Fibroblast of peridontal ligament (primary cell): ENCODE measurements around the gene CTAG1B.
"Not testable (repeated sequence)": the region's sequence is repeated elsewhere in the genome, so short reads cannot be mapped to it uniquely, and the experiment has no call there.

Experiments
- DNase-seq: peaks from one replicate; pipeline ENCODE4 v3.0.0-alpha.2; 2010; ENCODE audit errors: extremely low read depth

Gene CTAG1B

DNA sequence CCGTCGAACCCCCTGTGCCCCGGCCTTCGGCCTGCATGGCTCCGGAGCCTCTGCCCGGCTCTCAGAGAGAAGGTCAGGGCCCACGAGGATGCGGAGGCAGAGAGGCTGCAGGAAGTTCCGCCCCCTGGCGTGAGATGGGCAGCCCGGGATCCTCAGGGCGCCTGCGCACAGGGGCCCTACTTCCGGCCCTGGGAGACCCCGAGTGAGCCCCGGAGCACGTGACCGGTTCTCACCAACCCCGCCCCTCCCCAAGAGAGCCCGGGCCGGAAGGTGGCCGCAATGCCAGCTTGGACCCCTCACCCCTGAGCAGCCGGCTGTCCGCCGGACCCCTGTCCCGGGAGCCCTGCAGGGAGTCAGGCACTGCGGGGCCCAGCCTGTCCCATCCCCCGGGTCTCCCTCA is at the start of gene CTAG1B:
Gene CTAG1B (minus strand): TSS at position 101 of the 400 bp plus-strand sequence. CDS start 64 bp downstream, at position 37.
- not testable (repeated sequence) for DNase-seq

DNA sequence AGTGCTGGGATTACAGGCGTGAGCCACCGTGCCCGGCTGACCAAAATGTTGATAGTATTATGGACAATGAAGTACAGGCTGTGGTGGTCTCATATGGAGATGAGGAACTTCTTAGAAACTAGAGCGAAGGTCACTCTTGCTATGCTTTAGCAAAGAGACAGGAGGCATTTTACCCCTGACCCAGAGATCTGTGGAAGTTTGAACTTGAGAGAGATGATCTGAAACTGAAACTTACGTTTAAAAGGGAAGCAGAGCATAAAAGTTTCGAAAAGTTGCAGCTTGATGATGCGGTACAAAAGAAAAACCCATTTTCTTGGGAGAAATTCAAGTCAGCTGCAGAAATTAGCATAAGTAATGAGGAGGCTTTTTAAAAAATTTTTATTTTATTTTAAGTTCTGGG is 42.8 kb upstream of the CTAG1B start:
- DNase-seq = no peak

DNA sequence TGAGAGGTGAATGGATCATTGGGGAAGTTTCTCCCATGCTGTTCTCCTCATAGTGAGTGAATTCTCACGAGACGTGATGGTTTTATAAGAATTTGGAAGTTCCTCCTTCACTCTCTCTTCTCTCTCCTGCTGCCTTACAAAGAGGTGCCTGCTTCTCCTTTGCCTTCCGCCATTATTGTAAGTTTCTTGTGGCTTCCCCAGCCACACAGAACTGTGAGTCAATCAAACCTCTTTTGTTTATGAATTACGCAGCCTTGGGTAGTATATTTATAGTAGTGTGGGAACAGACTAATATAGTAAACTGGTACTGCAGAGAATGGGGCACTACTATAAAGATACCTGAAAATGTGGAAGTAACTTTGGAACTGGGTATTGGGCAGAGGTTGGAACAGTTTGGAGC is 42.1 kb upstream of the CTAG1B start:
- no peak for DNase-seq

DNA sequence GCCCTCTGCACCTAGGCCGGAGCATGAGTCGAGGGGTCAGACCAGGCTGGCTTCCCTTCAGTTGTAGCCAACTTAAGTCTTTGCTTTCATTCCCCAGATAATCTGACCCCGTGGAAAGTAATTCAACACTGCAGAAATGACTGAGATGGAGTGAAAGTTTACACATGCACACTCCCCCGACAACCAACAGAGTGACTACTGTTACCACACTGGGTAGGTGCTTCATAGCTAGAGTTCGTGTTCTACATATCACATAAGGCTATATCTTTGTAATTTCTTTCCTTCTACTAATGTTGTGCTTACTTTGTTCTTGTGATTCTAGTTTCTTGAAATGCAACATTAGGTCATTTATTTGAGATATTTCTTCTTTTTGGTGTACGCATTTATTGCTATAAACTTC is 41.5 kb upstream of the CTAG1B start:
- DNase-seq = no peak

DNA sequence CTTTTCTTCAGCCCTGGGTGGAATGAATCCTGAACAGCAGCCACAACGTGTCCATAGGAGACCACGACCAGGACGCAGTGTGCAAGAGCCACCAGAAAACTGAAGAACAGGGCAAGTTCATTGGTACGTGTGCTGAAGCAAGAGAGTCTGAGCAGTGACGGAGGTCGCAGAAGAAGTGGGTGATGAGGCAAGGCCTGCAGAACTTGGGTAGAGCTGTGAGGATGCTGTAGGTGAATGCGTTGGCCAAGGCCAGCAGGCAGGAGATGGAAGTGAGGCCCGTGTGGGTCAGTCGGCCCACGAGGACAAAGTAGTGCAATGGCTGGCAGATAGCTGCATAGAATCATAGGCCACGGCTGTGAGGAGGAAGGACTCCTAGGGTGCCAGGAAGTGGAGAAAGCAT is 39.9 kb upstream of the CTAG1B start:
- DNase-seq = no peak

DNA sequence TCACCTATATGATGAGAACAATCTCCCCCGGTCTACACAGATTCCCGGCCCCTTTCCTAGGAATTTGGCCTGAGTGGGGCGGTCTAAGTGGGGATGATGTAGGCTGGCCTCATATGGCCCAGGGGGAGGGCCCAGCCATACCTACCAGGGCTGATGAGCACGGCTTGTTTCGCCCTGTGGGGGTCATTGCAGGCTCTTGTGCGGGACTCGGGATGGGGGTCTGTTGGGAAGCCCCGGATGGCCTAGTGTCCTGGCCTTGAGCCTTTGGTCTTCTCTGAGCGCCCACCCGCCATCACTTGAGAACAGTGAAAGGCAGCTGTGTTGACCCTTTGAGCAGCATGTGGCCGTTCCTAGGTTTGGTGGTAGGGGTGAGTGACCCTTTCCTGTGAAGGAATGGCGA is 39.1 kb upstream of the CTAG1B start:
- no peak for DNase-seq

DNA sequence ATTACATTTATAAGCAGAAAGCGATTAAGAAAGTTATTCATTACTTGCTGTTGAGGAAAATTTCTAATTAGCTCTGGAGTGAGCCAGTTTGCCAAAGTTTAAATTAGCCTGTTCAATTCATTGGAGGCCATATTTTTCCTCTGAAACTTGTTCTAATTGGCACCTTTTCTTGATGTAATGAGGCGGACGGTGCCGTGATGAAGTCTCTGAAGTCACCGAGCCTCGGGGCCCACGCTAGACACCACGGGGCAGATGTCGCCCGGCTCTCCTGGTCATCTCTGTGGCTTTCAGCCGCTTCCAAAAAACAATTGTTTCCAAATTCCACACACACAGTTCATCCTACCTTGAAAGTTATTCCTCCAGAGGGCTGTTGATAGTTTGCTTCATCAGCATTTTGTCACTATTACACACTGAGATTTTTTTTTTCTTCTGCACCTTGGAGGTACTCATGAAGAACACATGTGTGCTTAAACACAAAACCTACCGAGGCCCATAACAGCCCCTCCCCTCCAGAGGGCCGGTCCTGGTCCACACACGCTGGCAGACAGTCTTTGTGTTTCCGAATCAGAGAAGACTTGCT is 38.2 kb upstream of the CTAG1B start:
- no peak for DNase-seq

DNA sequence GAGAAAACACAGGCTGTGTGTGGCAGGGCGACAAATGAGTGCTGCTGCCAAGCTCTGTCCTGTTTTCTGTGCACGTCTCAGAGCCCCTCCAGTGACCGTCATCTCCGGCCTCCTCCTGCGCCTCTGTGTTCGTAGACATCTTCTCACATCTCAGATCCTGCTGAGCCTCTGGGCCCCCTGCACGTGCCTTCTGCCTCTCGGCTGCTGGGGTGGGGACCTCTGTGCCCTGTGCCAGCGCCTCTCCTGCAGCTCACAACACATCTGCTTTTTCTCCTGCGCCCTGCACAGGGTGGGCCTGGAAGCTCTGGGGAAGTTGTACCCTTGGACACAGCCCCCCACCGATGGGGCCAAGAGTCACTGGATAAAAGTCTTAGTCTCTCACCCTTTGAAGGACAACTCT is 36.7 kb upstream of the CTAG1B start:
- DNase-seq = no peak

DNA sequence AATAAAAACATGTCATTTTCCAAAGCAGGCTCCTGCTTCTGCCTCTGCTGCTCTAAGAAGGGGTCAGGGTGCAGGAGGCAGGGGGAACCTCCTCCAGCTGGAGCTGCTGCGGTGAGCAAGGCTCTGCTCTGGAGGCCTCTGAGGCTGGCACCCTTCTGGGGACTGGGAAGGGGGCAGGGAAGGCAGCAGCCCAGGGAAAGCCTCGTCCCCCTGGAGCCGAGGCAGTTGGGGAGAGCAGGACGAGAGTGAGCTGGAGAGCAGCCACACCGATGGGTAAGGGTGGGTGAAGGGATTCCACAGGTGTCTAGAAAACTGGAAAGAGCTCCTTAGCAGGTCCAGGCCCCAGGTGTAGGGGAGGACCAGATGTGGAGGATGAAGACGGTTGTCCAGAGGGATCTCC is 36.3 kb upstream of the CTAG1B start:
- no peak for DNase-seq

DNA sequence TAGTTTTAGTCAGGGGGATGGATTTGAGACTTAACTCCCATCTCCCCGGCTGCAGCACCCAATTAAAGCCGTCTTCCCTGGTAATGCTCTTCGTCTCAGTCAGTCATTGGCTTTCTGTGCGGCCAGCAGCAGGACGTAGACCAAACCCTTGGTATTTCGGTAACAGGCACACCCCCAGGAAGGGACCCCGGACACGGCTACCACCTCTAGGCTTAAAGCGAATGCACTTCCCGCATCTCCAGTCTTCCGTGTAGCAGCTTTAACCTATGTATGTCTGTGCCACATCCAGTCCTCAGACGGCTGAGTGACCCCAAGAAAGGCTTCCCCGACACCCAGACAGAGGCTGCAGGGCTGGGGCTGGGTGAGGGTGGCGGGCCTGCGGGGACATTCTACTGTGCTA is 35.8 kb upstream of the CTAG1B start:
- DNase-seq = no peak

DNA sequence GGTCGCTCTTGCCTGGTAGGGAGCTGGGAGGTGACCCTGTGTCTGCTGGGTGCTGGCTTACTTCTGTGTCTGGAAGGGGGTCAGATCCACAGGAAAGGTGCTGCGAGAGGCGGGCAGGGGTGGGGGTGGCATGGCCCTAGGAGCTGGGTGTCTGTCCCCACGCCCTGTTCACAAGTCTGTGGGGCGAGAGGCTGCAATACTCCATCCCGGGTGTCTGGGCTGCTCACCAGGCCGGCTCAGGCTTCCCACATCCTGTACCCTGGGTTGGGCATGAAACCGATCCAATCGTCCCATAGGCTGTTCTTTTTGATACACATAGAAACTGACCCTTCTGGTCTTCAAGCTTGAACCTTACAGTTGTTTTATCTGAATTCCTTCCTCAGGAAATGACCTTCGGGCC is 35.3 kb upstream of the CTAG1B start:
- no peak for DNase-seq

DNA sequence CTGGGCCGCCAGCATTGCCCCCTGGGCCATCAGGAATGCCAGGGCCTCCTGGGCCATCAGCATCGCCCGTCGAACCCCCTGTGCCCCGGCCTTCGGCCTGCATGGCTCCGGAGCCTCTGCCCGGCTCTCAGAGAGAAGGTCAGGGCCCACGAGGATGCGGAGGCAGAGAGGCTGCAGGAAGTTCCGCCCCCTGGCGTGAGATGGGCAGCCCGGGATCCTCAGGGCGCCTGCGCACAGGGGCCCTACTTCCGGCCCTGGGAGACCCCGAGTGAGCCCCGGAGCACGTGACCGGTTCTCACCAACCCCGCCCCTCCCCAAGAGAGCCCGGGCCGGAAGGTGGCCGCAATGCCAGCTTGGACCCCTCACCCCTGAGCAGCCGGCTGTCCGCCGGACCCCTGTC is 34.3 kb upstream of the CTAG1B start, which contains the start of gene CTAG2:
Gene CTAG2 (minus strand): TSS at position 167 of the 400 bp plus-strand sequence. CDS start 64 bp downstream, at position 103.
- not testable (repeated sequence) for DNase-seq

DNA sequence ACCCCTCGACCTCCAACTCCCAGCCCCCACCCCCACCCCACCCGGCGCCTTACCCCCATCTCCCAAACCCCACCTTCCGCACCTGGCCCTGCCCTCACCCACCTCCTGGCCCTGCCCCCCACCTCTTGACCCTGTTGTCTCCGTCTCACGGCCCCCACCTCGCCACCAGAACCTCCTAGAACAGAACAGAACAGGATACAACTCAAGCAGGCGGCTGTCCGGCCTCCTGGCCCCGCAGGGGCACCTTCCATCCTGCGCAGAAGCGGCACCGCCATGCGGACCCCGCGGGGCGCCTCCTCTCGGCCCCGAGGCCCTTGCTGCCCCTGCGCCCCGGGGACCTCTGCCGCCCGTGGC is 33.9 kb upstream of the CTAG1B start:
- DNase-seq = no peak

DNA sequence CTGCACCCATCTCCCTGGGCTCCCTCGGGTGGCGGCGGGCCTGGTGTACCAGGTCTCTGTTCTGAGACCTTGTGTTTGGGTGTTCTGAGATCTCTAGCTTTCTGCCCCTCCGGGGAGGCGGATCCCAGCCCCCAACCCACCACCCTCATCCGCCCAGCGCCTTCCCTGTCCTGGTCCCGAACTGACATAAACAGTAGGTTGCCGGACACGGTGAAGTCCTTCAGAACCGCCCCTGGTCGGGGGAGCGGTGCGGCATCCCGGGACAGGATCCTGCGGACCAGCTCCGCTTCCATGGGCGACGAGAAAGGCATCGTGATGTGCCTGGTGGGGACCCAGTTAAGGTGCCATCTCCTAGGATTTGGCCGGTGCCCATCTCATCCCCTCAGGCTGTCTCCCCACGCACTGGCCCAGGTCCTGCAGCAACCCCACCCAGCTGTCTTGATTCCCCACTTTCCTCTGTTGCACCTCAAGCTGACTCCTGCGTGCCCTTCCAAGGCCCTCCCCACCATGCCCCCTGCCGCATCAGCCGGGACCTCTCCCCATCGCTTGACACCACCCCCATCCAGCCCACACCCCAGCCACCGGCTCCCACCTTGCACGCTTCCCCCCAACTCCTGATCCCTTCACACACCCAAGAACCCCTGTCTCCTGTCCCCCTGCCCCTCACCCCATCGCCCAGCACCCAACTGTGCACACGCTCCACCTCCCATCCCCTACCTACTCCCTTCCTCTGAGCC is 33.4 kb upstream of the CTAG1B start:
- no peak for DNase-seq

DNA sequence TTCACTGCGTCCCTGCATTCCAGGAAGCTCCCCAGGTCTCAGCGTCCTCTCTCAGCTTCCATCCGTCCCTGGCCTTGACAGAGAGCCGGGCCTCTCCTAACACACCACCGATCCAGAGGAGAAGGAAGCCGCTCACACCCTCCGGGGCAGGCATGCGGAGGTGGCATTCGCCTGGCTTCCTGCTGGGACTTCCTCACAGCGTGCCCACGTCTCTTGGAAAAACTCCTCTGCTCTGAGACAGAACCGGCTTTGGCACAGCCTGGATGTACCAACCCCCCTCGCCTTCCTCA is 31.1 kb upstream of the CTAG1B start:
- no peak for DNase-seq

DNA sequence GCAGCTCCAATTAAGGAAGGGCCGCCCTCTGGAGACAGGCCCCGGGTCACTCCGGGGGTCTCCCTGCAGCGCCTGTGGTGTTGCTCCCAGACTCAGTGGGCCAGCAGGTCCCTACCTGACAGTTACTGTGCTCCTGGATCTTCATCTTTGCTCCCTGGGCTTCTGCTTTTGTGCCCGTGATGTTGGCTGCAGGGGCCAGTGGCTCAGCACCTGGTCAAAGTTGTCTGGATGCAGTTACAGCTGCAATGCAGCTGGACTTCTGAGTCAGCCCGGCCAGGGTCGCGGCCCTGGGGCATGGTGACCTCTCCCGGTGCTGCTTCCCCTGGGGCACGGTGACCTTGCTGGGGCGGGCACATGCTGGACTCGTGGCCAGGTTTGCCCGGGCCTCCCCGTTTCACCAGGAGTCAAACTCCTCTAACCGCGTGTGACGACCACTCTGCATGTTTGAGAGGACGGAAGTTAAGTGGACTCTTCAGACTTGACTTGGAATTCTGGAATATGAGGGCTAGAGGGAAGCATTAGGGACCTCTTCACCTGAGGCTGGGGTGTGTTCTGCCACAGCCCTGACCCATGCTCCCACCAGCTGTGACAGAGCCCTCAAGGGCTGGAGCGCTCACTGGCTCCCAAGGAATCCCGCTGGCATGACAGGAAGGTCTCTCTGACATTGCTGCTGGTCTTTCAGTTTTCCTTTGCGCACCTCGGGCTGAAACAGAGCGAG is 30.6 kb upstream of the CTAG1B start:
- DNase-seq = no peak

DNA sequence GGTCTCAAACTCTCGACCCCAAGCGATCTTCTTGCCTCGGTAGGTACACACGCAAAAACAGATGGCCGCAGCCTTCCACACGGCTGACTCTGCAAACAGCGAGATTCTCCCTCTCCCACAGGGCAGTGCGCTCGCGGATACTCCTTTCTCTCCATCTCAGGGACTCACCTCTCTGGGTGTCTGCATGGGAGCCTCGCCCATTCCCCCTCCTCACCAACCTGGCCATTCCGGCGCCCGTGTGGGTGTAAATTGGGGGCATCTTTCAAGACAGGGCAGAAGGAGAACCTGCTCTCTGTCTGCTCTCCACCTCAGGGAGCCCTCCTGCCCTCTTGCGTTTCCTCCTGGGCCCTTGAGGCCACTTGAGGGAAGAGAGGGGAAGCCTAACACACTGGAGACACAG is 29.8 kb upstream of the CTAG1B start:
- DNase-seq = no peak

DNA sequence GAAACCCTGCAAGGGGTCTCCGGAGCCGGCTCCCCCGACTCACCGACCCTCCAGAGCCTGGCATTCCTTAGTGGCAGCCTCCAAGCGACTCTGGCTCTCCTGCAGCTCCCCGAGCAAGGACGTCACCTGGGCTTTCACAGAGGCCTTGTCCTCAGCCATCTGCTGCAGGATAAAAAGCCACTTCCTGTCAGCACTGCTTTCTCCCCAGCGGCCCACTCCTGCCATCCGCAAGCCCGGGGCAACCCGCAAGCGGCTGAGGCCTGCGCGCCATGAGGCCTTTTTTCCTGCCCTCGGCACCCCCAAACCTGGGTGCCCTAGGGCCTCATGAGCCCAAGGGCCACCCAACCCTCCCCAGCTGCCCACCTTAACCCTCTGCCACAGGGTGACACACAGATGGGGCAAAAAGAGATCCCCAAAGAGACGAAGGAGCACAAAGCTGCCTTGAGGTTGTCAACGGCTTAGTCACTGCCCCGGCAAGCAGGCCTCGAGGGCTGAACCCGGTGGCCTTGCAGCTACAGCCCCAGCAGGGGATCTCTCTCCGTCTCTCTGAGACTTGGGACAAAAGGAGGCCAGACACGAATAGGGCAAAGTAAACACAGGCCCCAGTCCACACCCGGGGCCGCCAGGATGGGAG is 26.8 kb upstream of the CTAG1B start:
- DNase-seq = not testable (repeated sequence)

DNA sequence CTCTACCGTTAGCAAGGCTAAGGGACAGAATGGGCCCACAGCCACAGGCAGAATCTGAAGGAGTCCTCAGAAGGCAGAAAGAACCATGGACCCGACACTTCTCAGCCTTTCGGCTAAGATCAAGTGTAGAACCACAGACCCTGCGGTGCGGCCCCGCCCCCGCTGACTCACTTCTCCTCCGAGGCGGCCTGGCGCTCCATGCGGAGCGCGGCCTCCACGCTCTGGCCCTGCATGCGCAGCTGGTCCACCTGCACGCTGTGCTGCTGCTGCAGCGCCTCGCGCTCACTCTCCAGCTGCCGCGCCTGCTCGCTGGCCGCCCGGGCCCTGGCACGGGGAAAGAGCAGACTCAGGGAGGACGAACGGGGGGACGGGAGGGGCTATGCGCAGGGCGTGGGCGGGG is 24.6 kb upstream of the CTAG1B start:
- DNase-seq = not testable (repeated sequence)

DNA sequence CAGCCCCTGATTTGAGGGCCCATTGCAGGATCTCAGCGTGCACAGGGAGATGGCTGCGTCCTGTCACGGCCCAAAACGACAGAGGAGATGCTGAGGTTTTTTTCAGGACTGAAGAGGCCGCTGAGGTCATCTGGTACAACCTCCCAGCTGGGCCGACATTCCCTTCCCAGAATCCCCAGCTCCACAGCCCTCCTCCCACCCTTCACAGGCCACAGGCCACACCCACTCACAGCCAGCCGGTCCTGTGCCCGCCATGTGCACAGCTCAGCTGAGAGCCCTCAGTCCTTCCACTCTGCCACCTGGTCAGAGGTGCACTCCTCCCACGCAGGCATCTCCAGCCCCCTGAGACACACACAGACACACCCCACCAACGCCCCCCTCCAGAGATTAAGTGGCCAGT is 22.7 kb upstream of the CTAG1B start:
- DNase-seq = not testable (repeated sequence)

DNA sequence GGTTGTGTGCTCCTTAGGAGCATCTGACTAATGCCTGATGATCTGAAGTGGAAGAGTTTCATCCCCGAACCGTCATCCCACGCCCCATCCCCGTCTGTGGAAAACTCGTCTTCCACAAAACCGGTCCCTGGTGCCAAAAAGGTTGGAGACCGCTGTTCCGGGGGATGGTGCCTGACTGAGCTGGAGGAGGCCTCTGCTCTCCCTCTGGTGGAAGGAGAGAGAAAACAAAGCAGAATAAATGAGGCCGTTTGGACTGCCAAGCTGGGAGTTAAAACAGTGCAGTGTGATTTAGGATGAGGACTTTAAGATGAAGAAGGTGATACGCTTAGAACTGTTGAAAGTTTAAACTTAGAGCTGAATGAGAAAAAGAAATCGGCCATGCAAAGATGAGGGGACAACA is 14.6 kb upstream of the CTAG1B start:
- not testable (repeated sequence) for DNase-seq

DNA sequence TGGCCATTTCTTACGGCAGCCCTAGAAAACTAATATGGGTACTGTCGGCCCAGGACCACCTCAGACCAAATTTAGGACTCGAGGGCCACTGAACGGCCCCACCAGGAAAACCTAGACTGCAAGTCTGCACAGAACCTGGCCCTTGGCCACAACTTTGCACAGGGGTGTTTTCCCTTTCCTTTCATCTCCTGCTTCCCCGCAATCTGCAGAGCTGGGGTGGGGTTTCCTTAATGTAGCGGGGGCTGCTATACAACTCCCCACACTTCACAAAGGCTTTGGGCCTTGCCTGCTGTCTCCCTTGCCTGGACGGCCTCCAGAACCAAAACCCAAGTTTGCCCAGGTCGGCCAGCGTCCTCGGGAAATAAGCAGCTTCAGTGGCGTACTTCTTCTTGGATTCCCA is 11.9 kb upstream of the CTAG1B start:
- not testable (repeated sequence) for DNase-seq

DNA sequence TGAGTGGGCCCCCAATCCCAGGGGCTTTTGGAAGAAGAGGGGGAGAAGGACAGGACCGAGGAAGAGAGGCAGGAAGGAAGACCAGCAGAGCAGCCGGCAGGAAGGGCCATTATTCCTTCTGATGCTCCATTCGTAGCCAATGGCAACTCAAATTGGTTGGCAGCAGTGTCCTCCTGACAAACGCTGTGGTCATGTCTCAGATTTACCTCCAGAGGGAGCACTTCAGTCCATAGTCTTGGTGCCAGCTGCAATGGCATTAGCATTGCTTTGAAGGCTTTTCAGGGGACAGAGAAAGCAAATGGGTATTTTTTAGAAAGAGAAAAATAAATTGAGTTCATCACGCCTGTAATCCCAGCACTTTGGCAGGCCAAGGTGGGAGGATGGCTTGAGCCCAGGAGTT is 9.9 kb upstream of the CTAG1B start:
- not testable (repeated sequence) for DNase-seq
